Endothelial cell (in vitro differentiated cells): ENCODE data around the gene VWA2. TPM values are rescaled to one million over a fixed set of nuclear protein-coding genes. Genes with fewer than 3 reads are reported as not detected.

Experiments
- DNase-seq: peaks from one replicate; pipeline ENCODE4 v3.0.0; 2021; ENCODE audit warnings: low spot score
- H3K27ac Mint-ChIP-seq: one replicate; pipeline ENCODE4 v1.8.0; 2021; ENCODE audit warnings: mixed read lengths, inconsistent platforms; ENCODE audit not compliant: unreplicated experiment
- H3K27me3 Mint-ChIP-seq: one replicate; pipeline ENCODE4 v1.8.0; 2021; ENCODE audit warnings: mild to moderate bottlenecking, moderate library complexity, mixed read lengths, inconsistent platforms; ENCODE audit not compliant: unreplicated experiment
- H3K36me3 Mint-ChIP-seq: one replicate; pipeline ENCODE4 v1.8.0; 2021; ENCODE audit warnings: mild to moderate bottlenecking, low read depth, mixed read lengths, inconsistent platforms; ENCODE audit not compliant: unreplicated experiment
- H3K4me1 Mint-ChIP-seq: one replicate; pipeline ENCODE4 v1.8.0; 2021; ENCODE audit warnings: mild to moderate bottlenecking, mixed read lengths, inconsistent platforms; ENCODE audit not compliant: unreplicated experiment
- H3K4me3 Mint-ChIP-seq: one replicate; pipeline ENCODE4 v1.8.0; 2021; ENCODE audit warnings: mild to moderate bottlenecking, mixed read lengths, inconsistent platforms; ENCODE audit not compliant: unreplicated experiment
- H3K9me3 Mint-ChIP-seq: one replicate; pipeline ENCODE4 v1.8.0; 2021; ENCODE audit warnings: mixed read lengths, inconsistent platforms; ENCODE audit not compliant: unreplicated experiment
- CTCF ChIP-seq: fragments of 200-600 bp; sonication (generic); IDR thresholded peaks from one replicate; pipeline ENCODE4 v1.5.0; 2021; ENCODE audit warnings: antibody characterized with exemption; ENCODE audit not compliant: unreplicated experiment
- total RNA-seq: library from RNA; stranded (reverse); fragmentation: NEBNext Ultra II Directional; extraction: Animal tissue kit (Norgen Biotek cat#: 25700); gene quantifications from one replicate; pipeline ENCODE4 v1.2.1, GENCODE V29; 2021; ENCODE audit not compliant: unreplicated experiment

The VWA2 gene
- total RNA-seq, 1 donor from 2014 or later = 2.4 TPM

- no peak overlapping the region for H3K4me3 Mint-ChIP-seq
- no peaks in the 10 kb centered on the region for H3K27me3 Mint-ChIP-seq
- no peak for TF ChIP-seq CTCF
- H3K27ac Mint-ChIP-seq = no peak overlapping the region
- no peaks in the 10 kb centered on the region for H3K9me3 Mint-ChIP-seq
- no peak for DNase-seq
- H3K36me3 Mint-ChIP-seq = no peaks in the 10 kb centered on the region
- H3K4me1 Mint-ChIP-seq = no peaks in the 10 kb centered on the region
Measured at GRCh38 chr10:114206902-114207301, 32.2 kb upstream of the VWA2 start.

- Mint-ChIP-seq H3K4me1 (no peaks in the 10 kb centered on the region), H3K4me3 (no peak overlapping the region), H3K9me3 (no peaks in the 10 kb centered on the region), H3K27me3 (no peaks in the 10 kb centered on the region), H3K36me3 (no peaks in the 10 kb centered on the region), H3K27ac (no peak overlapping the region)
- DNase-seq = no peak
- TF ChIP-seq CTCF = no peak
Measured at GRCh38 chr10:114207349-114207748, 31.7 kb upstream of the VWA2 start.

- Mint-ChIP-seq H3K9me3 (no peaks in the 10 kb centered on the region), H3K4me3 (no peak overlapping the region), H3K4me1 (no peaks in the 10 kb centered on the region), H3K27ac (no peak overlapping the region), H3K27me3 (no peaks in the 10 kb centered on the region), H3K36me3 (no peaks in the 10 kb centered on the region)
- DNase-seq = no peak
- TF ChIP-seq CTCF = no peak
Measured at GRCh38 chr10:114208351-114208750, 30.7 kb upstream of the VWA2 start.

GRCh38 chr10:114212153-114212552, 26.9 kb upstream of the VWA2 start:
- Mint-ChIP-seq H3K9me3 (no peaks in the 10 kb centered on the region), H3K4me1 (no peaks in the 10 kb centered on the region), H3K27me3 (no peaks in the 10 kb centered on the region), H3K4me3 (no peak overlapping the region), H3K27ac (no peak overlapping the region), H3K36me3 (no peaks in the 10 kb centered on the region)
- no peak for TF ChIP-seq CTCF
- DNase-seq = no peak

GRCh38 chr10:114215033-114215432, 24.0 kb upstream of the VWA2 start:
- no peak overlapping the region for H3K27ac Mint-ChIP-seq
- no peaks in the 10 kb centered on the region for H3K36me3 Mint-ChIP-seq
- H3K27me3 Mint-ChIP-seq = no peaks in the 10 kb centered on the region
- H3K9me3 Mint-ChIP-seq = no peaks in the 10 kb centered on the region
- DNase-seq = no peak
- no peak overlapping the region for H3K4me3 Mint-ChIP-seq
- no peaks in the 10 kb centered on the region for H3K4me1 Mint-ChIP-seq
- TF ChIP-seq CTCF = no peak
